GM03348 (cell line): ENCODE results near the gene SLC44A3.

Experiments used
- DNase-seq: peaks from one replicate; pipeline ENCODE4 v3.0.0; 2012; ENCODE audit warnings: low spot score

The SLC44A3 gene

GRCh38 chr1:94873520-94874351 is 53.6 kb downstream of the SLC44A3 start:
- peak; percentile 39 for DNase-seq

- no peak for DNase-seq
These were observed 54.3 kb downstream of the SLC44A3 start for GRCh38 chr1:94874423-94874822.

GRCh38 chr1:94875794-94876193 is 55.6 kb downstream of the SLC44A3 start:
- no peak for DNase-seq

- DNase-seq: peak; percentile 20
These were observed 56.2 kb downstream of the SLC44A3 start for GRCh38 chr1:94876362-94876761.

GRCh38 chr1:94878329-94878728 is 58.2 kb downstream of the SLC44A3 start:
- DNase-seq: no peak

DNA sequence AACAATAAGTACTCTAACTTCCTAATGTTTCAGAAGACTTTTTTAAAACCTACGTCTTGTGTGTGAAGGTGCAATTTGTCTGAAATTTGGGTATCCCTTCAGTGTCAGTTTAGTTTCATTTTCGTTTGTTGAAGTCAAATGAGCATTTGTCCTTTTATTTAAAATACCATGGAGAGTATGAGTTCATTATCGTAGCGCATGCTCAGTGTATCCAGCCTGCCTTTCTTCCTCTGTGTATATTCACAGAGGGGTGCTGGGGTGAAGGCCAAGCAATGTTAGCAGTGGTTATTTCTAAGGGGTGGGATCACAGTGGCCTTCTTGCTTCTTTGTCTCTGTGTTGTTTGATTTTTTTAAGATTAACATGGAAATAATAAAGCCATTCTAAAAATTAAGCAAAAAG is 63.5 kb downstream of the SLC44A3 start:
- peak; percentile 68 for DNase-seq

DNA sequence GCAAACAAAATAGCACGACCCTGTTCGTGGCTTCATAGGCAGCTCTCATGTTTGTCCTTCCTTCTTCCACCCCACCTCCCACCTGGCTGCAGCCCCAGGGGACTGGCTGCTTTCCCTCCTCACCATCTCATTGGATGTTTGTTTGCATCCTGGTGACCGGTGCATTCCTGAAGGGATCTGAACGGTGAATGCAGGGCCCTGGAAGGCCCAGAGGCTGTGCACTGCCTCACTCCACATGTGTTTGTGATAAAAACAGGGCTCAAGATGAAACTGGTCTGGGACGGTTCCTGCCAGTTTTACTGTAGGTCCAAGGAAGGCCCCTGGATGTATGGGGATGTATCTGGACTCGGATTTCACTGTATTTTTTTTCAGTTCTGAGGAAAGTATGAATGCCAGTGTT is 63.9 kb downstream of the SLC44A3 start:
- DNase-seq: peak; percentile 81

DNA sequence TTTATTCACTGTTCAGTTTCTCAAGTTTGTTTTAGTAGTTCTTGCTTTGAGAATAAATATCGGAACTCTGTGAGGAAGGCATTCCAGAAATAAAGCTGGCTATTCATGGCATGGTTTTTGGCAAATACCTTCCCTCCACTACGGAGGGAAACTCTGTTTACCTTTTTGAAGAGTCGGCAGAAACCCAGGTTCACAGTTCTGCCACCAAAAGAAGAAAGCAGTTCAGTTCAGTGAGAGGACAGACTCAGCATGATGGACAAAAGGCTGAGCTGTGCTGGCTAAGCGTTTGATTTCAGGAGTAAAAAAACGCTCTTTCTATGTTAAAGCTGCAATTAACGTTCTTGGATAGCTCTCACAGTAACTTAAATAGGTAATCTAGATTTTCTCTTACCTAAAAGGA is 64.3 kb downstream of the SLC44A3 start:
- no peak for DNase-seq

- DNase-seq: no peak
These were observed 66.2 kb downstream of the SLC44A3 start for GRCh38 chr1:94886361-94886760.

DNA sequence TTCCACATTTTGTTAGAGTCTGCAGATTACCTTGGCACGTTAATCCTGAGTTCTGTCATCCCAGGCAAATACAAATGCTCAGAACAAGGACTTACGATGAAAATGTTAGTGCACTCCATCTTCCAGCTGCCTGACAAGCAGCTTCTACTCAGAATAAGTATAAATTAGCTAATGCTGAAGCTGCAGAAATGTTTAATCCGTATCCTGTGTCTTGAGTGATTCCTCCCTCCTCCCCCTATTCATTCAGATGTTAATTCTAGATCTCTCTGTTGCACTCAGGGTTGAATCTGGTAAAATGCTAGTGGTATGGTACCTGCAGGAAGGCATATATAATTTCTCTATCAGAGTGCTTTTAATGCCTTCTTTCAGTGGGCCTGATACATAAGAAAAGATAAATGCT is 66.9 kb downstream of the SLC44A3 start:
- no peak for DNase-seq

DNA sequence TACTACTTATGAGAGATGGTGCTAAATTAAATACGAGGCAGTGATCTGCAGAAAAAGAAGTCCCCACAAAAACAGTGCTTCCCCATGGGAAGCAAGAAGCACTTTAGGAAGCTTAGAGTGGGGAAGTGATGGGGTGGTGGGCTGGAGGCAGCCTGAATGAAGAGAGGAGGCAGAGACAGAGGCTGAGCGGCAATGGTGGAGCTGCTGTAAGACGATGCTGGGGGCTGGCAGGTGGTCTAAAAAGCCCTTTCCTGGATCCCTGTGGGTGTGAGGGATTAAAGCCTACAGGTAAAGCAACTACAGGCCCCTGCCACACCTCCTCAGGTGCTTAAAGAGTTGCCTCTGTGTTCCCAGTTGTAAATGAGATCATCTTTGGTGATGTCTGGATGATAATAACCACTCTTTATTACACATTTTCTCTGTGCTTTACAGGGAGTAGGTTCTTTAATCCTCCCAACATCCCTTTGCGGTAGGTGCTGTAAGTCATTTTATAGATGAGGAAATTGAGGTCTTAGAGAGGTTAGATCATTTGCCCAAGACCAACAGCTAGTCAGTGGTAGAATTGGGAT is 67.5 kb downstream of the SLC44A3 start:
- DNase-seq: no peak

- DNase-seq: no peak
These were observed 68.0 kb downstream of the SLC44A3 start for GRCh38 chr1:94888201-94888600.

- no peak for DNase-seq
These were observed 72.6 kb downstream of the SLC44A3 start for GRCh38 chr1:94892604-94893254.

- no peak for DNase-seq
These were observed 74.5 kb downstream of the SLC44A3 start for GRCh38 chr1:94894630-94895029.

GRCh38 chr1:94895518-94895917 is 75.4 kb downstream of the SLC44A3 start:
- DNase-seq: no peak

DNA sequence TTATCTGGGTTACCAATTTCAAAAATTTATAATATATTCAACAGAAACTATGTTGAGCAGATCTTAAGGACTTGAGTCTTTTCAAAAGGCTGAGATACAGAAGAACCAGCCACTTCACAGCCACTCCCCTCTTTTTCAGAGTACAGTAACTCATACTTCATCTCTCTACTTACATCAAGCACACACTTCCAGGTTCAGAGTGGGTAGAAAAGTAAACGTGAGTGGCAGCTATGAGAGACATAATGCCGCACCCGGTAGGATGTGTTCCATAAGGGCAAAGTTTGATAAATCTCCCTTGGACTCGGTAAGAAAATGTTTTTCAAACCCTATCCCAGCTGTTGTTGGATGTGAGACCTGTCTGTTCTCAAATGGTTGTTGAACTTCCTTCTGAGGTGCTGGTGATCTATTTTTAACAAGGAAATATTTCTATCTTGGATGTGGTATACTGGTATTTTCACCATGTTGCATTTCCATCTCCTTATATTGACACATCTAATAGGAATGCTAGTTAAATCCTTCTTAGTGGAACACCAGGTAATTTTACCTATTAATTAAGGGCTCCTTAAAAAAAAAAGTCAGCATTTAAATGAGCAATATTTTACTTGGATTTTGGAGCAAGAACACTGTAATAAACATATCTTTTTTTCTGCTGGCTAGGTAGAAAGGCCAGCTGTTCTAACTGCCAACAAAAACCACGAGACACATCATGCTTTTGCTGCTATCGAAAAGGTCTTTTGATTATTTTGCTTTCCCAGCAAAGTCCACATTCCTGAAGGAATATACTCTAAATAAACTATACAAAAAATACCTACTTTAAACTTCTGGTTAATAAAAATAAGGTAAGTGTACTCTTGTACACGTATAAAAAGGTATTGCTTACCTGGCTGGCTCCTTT is 78.6 kb downstream of the SLC44A3 start:
- DNase-seq: no peak

GRCh38 chr1:94899756-94900155 is 79.6 kb downstream of the SLC44A3 start:
- DNase-seq: peak; percentile 23

- no peak for DNase-seq
These were observed 81.7 kb downstream of the SLC44A3 start for GRCh38 chr1:94901841-94902240.

DNA sequence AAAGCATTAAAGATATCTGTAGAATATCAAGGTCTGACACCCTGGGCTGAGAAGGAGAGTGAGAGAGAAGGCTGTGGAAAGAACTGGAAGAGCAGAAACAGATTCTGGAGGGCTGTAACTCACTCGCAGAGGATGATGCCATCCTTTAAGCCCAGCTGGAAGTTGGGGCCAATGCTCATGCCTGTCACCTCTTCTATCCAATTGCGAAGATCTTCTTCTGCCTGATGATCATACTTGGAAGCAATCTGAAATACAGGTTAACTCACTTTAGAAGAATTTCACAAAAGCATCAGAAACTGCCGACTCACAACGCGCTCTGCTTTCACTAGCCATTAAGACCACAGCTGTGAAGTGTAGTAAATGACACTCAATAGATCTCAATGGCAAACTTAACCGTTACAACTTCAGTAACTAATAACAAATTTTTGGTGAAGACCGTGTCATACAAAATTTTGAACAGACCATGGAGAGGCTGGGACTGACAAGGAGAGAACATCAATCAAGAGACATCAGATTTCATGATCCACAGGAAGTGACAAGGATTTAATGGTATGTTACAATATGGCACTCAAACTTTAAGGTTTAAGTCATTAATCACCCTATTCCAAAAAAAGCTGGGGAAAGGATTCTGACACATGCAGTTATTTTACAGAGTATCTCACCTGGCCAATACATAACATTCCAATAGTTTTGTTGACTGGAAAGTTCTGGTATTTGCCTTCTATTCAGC is 83.3 kb downstream of the SLC44A3 start:
- no peak for DNase-seq

- no peak for DNase-seq
These were observed 85.0 kb downstream of the SLC44A3 start for GRCh38 chr1:94905207-94905606.

DNA sequence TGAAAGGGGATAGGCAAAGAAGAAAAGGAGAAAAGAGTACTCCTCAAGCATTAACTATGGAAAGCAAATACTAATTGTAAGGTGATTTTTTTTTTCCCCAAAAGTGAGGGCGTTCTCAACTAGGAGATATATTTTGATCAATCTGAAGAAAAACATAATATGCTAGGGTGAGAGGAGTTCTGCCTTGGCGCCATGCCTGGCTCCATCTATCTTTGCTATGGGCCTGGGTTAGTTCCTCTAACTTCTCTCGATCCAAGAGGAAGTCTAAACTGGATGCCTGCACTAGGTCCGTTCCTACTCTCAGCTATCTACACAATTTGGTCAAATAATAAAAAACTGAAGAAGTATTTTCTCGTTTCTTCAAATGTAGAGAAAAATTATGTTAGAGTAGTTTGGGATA is 86.2 kb downstream of the SLC44A3 start:
- DNase-seq: no peak

DNA sequence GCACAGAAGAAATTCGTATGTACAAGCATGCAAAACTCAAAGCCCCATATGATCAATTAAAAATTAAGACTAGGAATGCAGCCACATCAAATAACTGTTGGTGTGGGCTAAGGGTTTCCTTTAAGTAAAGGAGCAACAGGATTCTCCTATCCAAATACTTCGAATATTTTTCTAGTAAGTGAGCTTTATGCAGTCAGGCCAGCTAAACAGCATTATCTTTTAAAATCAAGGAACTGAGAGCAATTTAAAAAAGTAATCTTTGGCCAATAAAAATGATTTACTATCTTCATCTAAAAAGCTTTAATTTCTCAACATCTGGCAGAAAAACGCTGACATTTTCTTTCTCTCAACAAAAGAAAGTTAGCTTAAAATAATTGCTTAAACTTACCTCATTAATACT is 87.0 kb downstream of the SLC44A3 start:
- DNase-seq: no peak
